ENCODE measurements around the gene PLPPR5.
A peak's percentile ranks its signal among the peaks of the same experiment; 100 is the strongest.
"Not testable (repeated sequence)": the region's sequence is repeated elsewhere in the genome, so short reads cannot be mapped to it uniquely, and the experiment has no call there.

Gene PLPPR5

GRCh38 chr1:98908980-98909379 lies 95.7 kb downstream of the PLPPR5 start:
- DNase-seq: no peak

- no peak for DNase-seq
Observed at GRCh38 chr1:98906809-98907208, 97.9 kb downstream of the PLPPR5 start.

GRCh38 chr1:98906361-98906760 lies 98.3 kb downstream of the PLPPR5 start:
- no peak for DNase-seq

GRCh38 chr1:98904684-98905083 lies 100.0 kb downstream of the PLPPR5 start:
- no peak for DNase-seq

- DNase-seq: no peak
Observed at GRCh38 chr1:98903726-98904125, 100.9 kb downstream of the PLPPR5 start.

GRCh38 chr1:98903261-98903660 lies 101.4 kb downstream of the PLPPR5 start:
- DNase-seq: no peak

- no peak for DNase-seq
Observed at GRCh38 chr1:98898940-98899339, 105.7 kb downstream of the PLPPR5 start.

- DNase-seq: no peak
Observed at GRCh38 chr1:98897479-98897878, 107.2 kb downstream of the PLPPR5 start.

GRCh38 chr1:98896711-98897445 lies 107.8 kb downstream of the PLPPR5 start:
- no peak for DNase-seq

GRCh38 chr1:98893371-98893770 lies 111.3 kb downstream of the PLPPR5 start:
- DNase-seq: no peak

GRCh38 chr1:98888869-98889268 lies 115.8 kb downstream of the PLPPR5 start:
- DNase-seq: no peak

GRCh38 chr1:98887507-98887906 lies 117.2 kb downstream of the PLPPR5 start:
- no peak for DNase-seq

- no peak for DNase-seq
Observed at GRCh38 chr1:98884864-98885263, 119.8 kb downstream of the PLPPR5 start.

- DNase-seq: no peak
Observed at GRCh38 chr1:98881901-98882300, 122.8 kb downstream of the PLPPR5 start.

GRCh38 chr1:98881234-98881633 lies 123.4 kb downstream of the PLPPR5 start:
- DNase-seq: not testable (repeated sequence)

- DNase-seq: no peak
Observed at GRCh38 chr1:98874828-98875227, 129.8 kb downstream of the PLPPR5 start.

- peak; percentile 28 to 39 for DNase-seq
Observed at GRCh38 chr1:98870959-98871903, 133.4 kb downstream of the PLPPR5 start.

GRCh38 chr1:98865796-98866195 lies 138.9 kb downstream of the PLPPR5 start:
- DNase-seq: no peak

GRCh38 chr1:98860329-98860728 lies 144.3 kb downstream of the PLPPR5 start:
- DNase-seq: no peak

GRCh38 chr1:98854137-98854536 lies 150.5 kb downstream of the PLPPR5 start:
- DNase-seq: no peak

- no peak for DNase-seq
Observed at GRCh38 chr1:98849969-98850636, 154.6 kb downstream of the PLPPR5 start.

GRCh38 chr1:98842241-98842640 lies 162.4 kb downstream of the PLPPR5 start:
- DNase-seq: no peak
